GM12801 (cell line): Measurements from ENCODE around the gene PWWP3B.

Source experiments
- TF ChIP-seq, protein P1 (sequence below): IDR thresholded peaks from one replicate; pipeline ENCODE4 v1.5.1; 2011; ENCODE audit warnings: control low read depth; ENCODE audit not compliant: insufficient read length; ENCODE audit errors: extremely low read depth

PWWP3B gene

DNA sequence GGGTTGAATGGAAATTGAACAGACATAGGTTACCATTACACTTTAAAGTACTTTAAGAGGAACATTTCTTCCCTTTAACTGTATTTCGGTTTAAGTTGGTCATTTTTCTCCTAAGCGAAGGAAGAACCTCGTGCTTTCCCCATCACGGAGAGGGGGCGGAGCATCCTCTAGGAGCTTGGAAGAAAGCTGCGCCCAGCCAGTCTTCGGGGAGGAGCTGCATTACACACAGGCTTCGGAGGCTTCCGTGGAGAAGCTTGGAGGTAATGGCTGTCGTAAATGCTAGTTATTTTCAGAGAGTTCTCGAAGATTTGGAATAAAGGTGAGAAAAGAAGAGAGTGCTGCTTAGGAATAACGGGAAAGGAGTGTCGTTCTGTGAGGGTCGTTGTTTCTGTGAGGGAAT, at the start of gene PWWP3B:
Gene PWWP3B, plus strand, starts transcription at position 199 of the 400 bp plus-strand sequence. CDS start 37,128 bp downstream, outside the sequence.
- TF ChIP-seq, protein P1, sequence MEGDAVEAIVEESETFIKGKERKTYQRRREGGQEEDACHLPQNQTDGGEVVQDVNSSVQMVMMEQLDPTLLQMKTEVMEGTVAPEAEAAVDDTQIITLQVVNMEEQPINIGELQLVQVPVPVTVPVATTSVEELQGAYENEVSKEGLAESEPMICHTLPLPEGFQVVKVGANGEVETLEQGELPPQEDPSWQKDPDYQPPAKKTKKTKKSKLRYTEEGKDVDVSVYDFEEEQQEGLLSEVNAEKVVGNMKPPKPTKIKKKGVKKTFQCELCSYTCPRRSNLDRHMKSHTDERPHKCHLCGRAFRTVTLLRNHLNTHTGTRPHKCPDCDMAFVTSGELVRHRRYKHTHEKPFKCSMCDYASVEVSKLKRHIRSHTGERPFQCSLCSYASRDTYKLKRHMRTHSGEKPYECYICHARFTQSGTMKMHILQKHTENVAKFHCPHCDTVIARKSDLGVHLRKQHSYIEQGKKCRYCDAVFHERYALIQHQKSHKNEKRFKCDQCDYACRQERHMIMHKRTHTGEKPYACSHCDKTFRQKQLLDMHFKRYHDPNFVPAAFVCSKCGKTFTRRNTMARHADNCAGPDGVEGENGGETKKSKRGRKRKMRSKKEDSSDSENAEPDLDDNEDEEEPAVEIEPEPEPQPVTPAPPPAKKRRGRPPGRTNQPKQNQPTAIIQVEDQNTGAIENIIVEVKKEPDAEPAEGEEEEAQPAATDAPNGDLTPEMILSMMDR, result no peak

DNA sequence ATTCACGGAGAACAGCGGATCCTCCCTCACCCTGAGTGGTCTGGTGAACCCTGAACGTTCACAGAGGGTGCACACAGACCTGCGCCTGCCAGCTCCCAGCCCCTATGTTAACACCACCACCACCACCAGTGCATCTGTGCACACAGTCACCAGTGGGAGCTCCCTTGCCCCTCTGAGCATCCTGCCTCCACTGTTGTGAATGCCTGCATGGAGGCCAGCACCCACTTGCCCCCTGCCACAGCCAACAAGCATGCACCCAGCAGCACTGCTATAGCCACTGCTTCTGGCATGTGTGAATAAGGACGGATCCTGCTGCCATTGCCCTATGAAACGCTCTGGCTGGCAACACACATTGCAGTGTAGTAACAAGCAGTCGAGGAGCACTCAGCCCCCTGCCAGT, 29.1 kb upstream of the PWWP3B start:
- TF ChIP-seq, protein P1, result no peak

DNA sequence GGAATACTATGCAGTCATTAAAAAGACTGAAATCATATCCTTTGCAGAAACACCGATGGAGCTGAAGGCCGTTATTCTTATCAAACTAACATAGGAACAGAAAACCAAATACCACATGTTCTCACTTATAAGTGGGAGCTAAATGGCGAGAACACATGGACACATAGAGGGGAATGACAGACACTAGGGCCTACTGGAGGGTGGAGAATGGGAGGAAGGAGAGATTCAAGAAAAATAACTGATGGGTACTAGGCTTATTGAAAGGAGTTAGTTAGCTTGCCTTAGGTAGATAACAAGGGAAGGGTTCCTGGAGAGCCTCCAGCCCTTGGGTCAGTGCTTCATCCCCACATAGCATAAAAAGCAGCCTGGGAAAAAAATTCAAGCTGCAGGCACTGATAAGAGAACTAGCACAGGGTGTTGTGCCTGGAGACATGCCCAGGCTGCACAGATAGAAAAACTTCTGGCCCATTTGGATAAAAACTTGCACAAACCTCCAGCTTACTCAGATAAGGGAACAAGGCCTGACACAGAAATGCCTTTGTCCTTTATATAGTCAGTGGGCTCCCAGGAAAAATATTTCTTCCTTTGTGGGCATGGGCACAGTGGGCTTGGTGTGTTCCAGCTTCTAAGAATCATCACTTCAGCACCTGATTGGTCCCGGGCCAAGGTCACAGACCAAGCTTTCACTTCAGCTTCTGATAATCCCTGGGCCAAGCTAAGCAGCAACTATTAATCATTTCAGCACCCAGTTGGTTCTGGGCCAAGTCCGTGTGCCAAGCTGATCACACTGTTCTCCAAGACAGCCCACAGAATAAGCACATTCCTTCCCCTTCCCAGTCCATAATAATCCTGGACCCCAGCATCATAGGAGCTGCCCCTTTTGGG, 23.1 kb upstream of the PWWP3B start:
- TF ChIP-seq, protein P1, result no peak

DNA sequence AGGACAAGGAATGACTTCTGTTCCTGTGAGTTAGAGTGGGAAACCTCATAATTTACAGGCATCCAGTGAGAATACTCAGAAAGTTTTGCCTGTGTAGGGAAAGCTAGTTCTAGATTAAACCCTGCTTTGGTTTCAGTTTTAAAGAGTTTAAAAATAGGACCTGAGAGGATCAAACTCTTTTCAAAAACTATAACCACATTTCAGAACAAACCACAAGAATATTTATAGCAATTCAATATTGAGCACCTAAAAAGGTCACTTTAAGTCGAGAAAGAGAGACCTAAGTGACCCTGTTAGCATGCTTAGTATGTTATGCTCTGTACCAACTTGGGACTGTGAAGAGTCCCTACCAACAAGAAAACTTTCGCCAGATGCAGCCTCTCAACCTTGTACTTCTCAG, 17.4 kb upstream of the PWWP3B start:
- TF ChIP-seq, protein P1, result no peak

DNA sequence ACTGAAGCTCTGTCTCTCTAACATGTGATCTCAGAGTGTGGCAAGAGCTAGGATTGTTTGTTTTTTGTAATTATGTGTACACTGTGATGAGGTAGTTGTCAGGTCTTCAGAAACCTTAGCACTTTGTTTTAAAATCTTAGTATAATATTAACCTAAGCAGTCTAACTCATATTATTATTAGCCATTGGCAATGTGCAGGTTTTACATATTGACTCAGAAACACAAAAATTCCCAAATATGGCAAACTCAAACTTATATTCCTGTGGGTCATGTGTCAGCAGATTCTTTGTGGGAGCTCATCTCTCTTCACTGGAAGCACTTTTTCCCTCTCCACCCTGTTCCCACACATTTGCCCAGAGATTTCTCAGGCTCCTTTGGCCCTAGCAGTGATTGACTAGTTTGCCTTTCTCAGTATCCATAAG, 8.2 kb upstream of the PWWP3B start:
- TF ChIP-seq, protein P1, result no peak

DNA sequence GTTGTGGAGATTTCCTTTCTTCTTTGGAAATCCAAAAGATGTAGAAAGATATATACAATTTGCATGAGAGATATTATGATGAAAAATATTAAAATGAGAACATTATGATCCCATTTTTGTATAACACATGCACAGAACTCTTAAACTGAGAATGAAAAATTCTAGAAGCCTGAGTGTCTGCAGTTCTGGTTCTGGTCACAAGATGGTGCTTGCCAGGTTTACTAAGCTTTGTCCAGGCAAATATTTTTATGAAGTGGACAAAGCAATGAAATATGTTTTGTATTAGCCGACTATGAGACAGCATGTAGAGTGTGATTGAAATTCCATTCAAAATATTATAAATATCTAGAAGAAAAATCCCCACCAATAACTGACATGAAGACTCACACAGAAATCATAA, 2.2 kb downstream of the PWWP3B start:
- TF ChIP-seq, protein P1, result no peak

DNA sequence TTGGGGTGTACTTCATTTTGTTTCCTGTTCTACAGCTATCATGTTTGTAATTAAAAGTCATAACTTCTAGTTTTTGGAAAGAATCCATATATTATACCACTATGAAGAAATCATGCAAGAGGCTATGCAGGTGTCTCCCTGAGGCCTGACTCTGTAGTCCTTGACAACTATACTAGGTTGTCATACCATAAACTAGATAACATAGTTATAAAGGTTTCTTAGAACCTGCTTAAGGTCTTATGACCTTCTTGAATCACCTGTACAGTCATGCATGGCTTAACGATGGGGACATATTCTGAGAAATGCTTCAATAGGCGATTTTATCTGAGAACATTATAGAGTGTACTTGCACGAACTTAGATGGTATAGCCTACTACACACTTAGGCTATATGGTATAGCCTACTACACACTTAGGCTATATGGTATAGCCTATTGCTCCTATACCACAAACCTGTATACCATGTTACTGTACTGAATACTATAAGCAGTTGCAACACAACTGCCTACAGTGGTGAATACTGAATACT, 3.3 kb downstream of the PWWP3B start:
- TF ChIP-seq, protein P1, result no peak
